Neural cell (in vitro differentiated cells): ENCODE data around the gene SH3BP4.

Experiments used
- EP300 ChIP-seq: fragments of 450-650 bp; conservative IDR thresholded peaks from 2 replicates; pipeline ENCODE4 v1.6.1; 2014; ENCODE audit warnings: antibody characterized with exemption, mild to moderate bottlenecking, moderate library complexity; ENCODE audit not compliant: poor library complexity, severe bottlenecking
- EZH2 ChIP-seq: fragments of 200-600, 300-800 bp; shearing (Covaris generic), sonication (generic); IDR thresholded peaks from 2 replicates; pipeline ENCODE4 v1.6.1; 2014; ENCODE audit warnings: antibody characterized with exemption, low read length, borderline replicate concordance, mild to moderate bottlenecking; ENCODE audit not compliant: insufficient read depth, poor library complexity, severe bottlenecking
- MXI1 ChIP-seq: fragments of 450-650 bp; conservative IDR thresholded peaks from 2 replicates; pipeline ENCODE4 v1.6.1; 2014; ENCODE audit warnings: antibody characterized with exemption, mild to moderate bottlenecking; ENCODE audit not compliant: poor library complexity, severe bottlenecking
- POLR2AphosphoS5 ChIP-seq: IDR thresholded peaks from 2 replicates; pipeline ENCODE4 v1.6.1; 2012
- RAD21 ChIP-seq: fragments of 450-650 bp; conservative IDR thresholded peaks from 2 replicates; pipeline ENCODE4 v1.6.1; 2014; ENCODE audit warnings: antibody characterized with exemption, mild to moderate bottlenecking, moderate library complexity
- TAF1 ChIP-seq: IDR thresholded peaks from 2 replicates; pipeline ENCODE4 v1.6.1; 2012; ENCODE audit warnings: low read depth
- TF ChIP-seq, protein P1 (sequence below): fragments of 450-650 bp; IDR thresholded peaks from 2 replicates; pipeline ENCODE4 v1.5.1; 2014; ENCODE audit warnings: antibody characterized with exemption, mild to moderate bottlenecking, moderate library complexity; ENCODE audit not compliant: poor library complexity, severe bottlenecking
- TF ChIP-seq, protein P2 (sequence below): IDR thresholded peaks from 2 replicates; pipeline ENCODE4 v1.6.1; 2012; ENCODE audit warnings: borderline replicate concordance

DNA sequence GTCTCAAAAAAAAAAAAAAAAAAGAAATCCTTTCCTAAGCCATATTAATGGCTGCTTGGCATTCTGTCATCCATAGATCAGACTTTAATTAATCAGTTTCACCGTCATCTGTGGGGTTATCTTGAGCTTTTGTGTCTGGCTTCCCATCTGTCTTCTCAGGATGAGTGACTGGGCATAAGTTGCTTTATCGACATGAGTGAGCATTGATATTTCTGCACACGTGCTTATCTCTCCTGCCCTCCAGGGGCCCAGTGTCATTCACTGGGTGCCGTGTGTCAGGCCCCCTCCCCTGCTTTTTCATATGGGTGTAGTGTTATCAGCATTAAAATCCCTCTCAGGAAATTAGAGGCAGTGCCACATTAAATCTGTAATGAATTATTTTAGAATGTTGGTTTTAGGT, 65.6 kb downstream of the SH3BP4 start:
- TF ChIP-seq, protein P1, sequence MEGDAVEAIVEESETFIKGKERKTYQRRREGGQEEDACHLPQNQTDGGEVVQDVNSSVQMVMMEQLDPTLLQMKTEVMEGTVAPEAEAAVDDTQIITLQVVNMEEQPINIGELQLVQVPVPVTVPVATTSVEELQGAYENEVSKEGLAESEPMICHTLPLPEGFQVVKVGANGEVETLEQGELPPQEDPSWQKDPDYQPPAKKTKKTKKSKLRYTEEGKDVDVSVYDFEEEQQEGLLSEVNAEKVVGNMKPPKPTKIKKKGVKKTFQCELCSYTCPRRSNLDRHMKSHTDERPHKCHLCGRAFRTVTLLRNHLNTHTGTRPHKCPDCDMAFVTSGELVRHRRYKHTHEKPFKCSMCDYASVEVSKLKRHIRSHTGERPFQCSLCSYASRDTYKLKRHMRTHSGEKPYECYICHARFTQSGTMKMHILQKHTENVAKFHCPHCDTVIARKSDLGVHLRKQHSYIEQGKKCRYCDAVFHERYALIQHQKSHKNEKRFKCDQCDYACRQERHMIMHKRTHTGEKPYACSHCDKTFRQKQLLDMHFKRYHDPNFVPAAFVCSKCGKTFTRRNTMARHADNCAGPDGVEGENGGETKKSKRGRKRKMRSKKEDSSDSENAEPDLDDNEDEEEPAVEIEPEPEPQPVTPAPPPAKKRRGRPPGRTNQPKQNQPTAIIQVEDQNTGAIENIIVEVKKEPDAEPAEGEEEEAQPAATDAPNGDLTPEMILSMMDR = no peak
- TF ChIP-seq EP300 = no peak
- TF ChIP-seq POLR2AphosphoS5 = no peak
- TF ChIP-seq EZH2 = no peak
- TF ChIP-seq, protein P2, sequence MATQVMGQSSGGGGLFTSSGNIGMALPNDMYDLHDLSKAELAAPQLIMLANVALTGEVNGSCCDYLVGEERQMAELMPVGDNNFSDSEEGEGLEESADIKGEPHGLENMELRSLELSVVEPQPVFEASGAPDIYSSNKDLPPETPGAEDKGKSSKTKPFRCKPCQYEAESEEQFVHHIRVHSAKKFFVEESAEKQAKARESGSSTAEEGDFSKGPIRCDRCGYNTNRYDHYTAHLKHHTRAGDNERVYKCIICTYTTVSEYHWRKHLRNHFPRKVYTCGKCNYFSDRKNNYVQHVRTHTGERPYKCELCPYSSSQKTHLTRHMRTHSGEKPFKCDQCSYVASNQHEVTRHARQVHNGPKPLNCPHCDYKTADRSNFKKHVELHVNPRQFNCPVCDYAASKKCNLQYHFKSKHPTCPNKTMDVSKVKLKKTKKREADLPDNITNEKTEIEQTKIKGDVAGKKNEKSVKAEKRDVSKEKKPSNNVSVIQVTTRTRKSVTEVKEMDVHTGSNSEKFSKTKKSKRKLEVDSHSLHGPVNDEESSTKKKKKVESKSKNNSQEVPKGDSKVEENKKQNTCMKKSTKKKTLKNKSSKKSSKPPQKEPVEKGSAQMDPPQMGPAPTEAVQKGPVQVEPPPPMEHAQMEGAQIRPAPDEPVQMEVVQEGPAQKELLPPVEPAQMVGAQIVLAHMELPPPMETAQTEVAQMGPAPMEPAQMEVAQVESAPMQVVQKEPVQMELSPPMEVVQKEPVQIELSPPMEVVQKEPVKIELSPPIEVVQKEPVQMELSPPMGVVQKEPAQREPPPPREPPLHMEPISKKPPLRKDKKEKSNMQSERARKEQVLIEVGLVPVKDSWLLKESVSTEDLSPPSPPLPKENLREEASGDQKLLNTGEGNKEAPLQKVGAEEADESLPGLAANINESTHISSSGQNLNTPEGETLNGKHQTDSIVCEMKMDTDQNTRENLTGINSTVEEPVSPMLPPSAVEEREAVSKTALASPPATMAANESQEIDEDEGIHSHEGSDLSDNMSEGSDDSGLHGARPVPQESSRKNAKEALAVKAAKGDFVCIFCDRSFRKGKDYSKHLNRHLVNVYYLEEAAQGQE = no peak
- no peak for TF ChIP-seq MXI1
- TF ChIP-seq TAF1 = no peak
- no peak for TF ChIP-seq RAD21
